Activated T-helper 1 cell treated with Interleukin-2 at 50 U/mL for 16 hours (primary cell): ENCODE results near the gene NRCAM.

ENCODE experiments used
- DNase-seq: peaks from one replicate; pipeline ENCODE4 v3.0.0-alpha.2; 2020; ENCODE audit warnings: low read depth

Gene NRCAM

GRCh38 chr7:108308276-108308675 is 148.0 kb downstream of the NRCAM start:
- no peak for DNase-seq

GRCh38 chr7:108307595-108307994 is 148.6 kb downstream of the NRCAM start:
- DNase-seq, result no peak

- DNase-seq, result no peak
Measured at GRCh38 chr7:108307194-108307593, 149.0 kb downstream of the NRCAM start.

GRCh38 chr7:108303332-108303731 is 152.9 kb downstream of the NRCAM start:
- no peak for DNase-seq

- DNase-seq, result no peak
Measured at GRCh38 chr7:108301387-108301786, 154.8 kb downstream of the NRCAM start.

GRCh38 chr7:108299251-108299973 is 156.8 kb downstream of the NRCAM start:
- DNase-seq, result no peak

- no peak for DNase-seq
Measured at GRCh38 chr7:108296911-108297310, 159.3 kb downstream of the NRCAM start.

- DNase-seq, result no peak
Measured at GRCh38 chr7:108294595-108294994, 161.6 kb downstream of the NRCAM start.

GRCh38 chr7:108293149-108293612 is 163.1 kb downstream of the NRCAM start:
- DNase-seq, result no peak

GRCh38 chr7:108292541-108292940 is 163.7 kb downstream of the NRCAM start:
- no peak for DNase-seq

- DNase-seq, result no peak
Measured at GRCh38 chr7:108291791-108292440, 164.3 kb downstream of the NRCAM start.

- no peak for DNase-seq
Measured at GRCh38 chr7:108291152-108291508, 165.1 kb downstream of the NRCAM start.

- no peak for DNase-seq
Measured at GRCh38 chr7:108290459-108291151, 165.6 kb downstream of the NRCAM start.

GRCh38 chr7:108289852-108290251 is 166.4 kb downstream of the NRCAM start:
- DNase-seq, result no peak

GRCh38 chr7:108287857-108288256 is 168.4 kb downstream of the NRCAM start:
- no peak for DNase-seq

GRCh38 chr7:108286290-108286904 is 169.8 kb downstream of the NRCAM start:
- DNase-seq, result no peak

GRCh38 chr7:108285778-108286177 is 170.5 kb downstream of the NRCAM start:
- DNase-seq, result no peak

GRCh38 chr7:108285003-108285368 is 171.2 kb downstream of the NRCAM start:
- DNase-seq, result no peak

GRCh38 chr7:108284349-108285002 is 171.8 kb downstream of the NRCAM start:
- no peak for DNase-seq

- DNase-seq, result no peak
Measured at GRCh38 chr7:108283252-108283651, 173.0 kb downstream of the NRCAM start.

GRCh38 chr7:108282427-108282996 is 173.7 kb downstream of the NRCAM start:
- no peak for DNase-seq

GRCh38 chr7:108280136-108280535 is 176.1 kb downstream of the NRCAM start:
- DNase-seq, result no peak
